Loucy (cell line): ENCODE measurements around the gene SLC35G6.

Experiments
- CTCF ChIP-seq: fragments of 200-600 bp; sonication (generic); conservative IDR thresholded peaks from 2 replicates; pipeline ENCODE4 v1.5.1; 2014; ENCODE audit warnings: mild to moderate bottlenecking, antibody characterized with exemption, low read length
- EZH2phosphoT487 ChIP-seq: fragments of 200-600 bp; IDR thresholded peaks from 2 replicates; pipeline ENCODE4 v1.6.1; 2018; ENCODE audit warnings: antibody characterized with exemption, mild to moderate bottlenecking, moderate library complexity, borderline replicate concordance

- TF ChIP-seq CTCF (no peak), EZH2phosphoT487 (no peak)
Observed at GRCh38 chr17:7471729-7472128, 9.5 kb upstream of the SLC35G6 start.
